GM19452 (cell line): ENCODE results near the gene SPECC1L.

Source experiments
- ATAC-seq: cut with Tn5 transposase; IDR thresholded peaks from one replicate; pipeline ENCODE4 v1.9.1; 2021; ENCODE audit not compliant: unreplicated experiment

The SPECC1L gene

DNA sequence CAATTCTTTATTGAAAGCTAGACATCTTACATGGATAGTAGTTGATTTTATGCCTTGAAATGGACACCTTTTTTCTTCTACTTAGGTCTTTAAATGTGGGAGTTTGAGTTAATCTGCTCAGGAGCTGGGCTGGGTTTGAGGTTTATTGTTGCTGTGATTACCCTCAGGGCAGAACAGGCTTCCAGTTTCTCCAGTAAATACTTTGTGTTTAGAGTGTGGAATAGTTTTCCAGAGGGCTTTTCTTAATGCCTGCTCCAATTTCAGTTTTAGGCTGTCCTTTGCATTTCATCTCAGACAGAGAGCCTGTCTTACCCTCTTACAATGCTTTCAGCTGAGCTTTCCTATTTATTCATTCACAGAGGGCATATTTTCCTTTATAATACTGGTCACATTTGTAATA lies 86.9 kb downstream of the SPECC1L start:
- no peak for ATAC-seq

DNA sequence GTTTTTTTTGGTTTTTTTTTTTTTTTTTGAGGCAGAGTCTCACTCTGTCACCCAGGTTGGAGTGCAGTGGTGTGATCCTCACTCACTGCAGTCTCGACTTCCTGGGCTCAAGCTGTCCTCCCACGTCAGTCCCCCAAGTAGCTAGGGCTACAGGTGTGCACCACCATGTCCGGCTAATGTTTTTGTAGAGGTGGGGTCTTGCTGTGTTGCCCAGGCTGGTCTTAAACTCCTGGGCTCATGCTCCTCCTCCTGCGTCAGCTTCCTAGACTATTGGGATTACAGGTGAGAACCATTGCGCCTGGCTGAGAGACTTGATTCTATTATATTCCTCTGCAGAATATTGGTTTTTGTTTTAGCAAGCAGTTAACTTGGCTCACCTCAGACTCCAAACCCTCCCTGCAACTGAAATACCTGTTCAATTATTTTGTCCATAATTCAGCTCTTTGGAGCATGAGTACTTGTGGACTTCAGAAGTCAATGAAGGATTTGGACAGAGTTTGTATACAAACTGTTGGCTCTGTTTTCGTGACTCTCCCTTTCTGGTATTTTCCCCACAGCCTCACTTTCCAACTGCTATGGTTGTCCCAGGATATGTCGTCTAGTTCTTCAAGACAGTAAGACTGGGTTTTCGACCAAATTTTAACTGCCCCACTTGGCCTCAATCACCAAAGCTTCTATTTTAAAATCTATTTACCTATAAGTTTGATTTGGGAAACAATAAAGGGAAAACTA lies 87.6 kb downstream of the SPECC1L start:
- no peak for ATAC-seq

DNA sequence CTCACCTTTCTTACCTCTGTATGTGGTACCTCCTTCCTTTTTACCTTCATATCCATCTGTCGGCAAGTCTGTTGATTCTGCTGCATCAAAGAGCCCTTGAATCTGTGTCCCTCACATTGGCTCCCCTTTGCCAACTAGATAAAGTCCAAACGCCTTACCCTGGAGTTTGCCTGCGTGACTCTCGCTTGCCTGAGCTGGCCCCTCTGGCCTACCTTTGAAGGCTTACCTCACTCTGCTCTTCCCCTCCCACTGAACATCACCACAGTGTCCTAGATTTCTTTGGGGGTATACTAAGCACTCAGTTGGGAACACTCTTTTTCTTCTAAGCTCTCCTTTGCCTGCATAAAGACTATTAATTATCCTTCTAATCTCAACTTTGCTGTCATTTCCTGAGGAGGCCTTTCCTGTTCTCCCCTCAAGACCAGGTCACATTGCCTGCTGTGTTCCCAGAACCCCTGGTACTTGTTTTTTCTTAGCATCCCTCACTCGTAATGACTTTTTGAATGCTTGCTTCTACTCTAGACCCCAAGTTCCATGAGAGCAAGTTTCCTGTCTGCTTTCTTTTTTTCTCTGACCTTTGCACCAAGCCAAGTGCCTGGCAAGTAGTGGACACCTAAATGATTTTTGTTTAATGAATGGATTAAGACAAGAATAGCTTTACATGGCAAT lies 89.0 kb downstream of the SPECC1L start:
- no peak for ATAC-seq

DNA sequence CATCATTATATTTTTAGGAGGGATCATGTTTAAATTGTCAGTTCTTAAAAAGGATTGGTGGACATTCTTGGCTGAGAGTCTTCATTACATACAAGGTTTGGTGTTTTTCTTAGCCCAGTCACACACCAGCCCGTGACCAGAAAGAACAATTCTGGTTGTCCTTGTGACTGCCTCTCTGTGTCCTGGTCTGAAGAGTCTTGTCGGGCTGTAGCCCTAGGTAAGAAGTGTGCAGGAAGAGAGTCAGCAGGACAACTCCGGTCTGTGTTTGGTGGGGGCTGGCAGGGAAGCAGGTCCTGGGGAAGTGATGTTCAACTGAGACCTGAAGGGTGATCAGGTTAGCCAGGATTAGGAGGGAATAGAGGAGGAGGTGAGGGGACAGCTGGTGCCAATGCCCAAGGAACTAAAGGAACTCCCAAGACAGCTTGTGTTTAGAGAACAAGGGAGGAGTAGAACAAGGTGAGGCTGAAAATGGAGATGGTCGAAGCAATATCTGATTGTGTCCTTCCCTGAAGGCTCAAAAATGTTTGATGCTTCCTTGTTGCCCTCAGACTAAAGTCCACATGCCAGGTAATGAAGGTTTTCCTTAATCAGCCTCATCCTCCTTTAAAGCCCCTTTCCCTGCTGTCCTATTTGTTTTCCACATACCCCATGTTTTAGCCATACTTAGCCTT lies 91.5 kb downstream of the SPECC1L start:
- ATAC-seq, result no peak

- no peak for ATAC-seq
Observed at GRCh38 chr22:24363243-24363642, 92.6 kb downstream of the SPECC1L start.

DNA sequence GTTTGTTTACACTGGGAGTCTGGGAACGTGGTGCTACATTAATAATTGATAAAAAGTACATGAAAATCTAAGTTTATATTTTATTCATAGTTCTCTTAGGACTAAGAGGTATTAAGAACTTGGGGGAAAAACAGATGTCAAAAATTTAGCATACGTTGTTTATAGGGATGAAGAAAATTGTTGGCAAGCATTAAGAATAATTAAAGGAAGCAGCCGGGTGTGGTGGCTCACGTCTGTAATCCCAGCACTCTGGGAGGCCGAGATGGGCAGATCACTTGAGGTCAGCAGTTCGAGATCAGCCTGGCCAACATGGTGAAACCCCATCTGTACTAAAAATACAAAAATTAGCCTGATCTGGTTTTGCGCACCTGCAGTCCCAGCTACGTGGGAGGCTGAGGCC lies 96.1 kb downstream of the SPECC1L start:
- ATAC-seq, result no peak

DNA sequence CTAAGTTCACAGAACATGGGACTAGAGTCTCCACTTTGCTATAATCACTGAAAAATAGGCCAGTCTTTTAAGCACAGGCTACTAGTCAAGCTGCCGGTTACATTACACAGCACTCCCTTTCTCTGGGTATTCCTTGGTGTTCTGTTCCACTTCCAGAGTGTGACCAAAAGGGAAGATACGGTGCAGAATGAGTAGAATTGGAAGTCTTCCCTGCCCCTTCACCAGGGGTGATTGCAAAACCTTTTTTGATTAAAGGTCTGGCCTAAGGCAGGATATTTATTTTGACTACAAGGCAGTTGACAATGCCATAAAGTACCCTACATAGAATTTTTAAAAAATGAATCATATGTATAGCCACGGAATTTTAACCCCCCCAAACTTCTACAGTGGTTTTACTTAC lies 97.2 kb downstream of the SPECC1L start:
- no peak for ATAC-seq

DNA sequence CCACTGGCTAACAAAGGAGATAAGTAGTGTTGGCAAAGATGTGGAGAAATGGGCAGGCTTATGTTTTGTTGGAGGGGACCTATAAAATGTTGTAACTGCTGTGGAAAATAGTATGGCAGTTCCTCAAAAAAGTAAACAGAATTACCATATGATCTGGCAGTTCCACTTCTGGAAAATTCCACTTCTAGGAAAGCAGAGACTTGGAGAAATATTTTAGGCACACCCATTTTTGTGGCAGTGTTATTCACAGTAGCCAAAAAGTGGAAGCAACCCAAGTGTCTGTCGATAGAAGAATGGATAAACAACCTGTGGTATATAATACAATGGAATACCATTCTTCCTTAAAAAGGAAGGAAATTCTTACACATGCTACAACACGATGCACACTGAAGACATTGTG lies 99.8 kb downstream of the SPECC1L start:
- no peak for ATAC-seq

- ATAC-seq, result no peak
Observed at GRCh38 chr22:24376002-24376401, 105.4 kb downstream of the SPECC1L start.

DNA sequence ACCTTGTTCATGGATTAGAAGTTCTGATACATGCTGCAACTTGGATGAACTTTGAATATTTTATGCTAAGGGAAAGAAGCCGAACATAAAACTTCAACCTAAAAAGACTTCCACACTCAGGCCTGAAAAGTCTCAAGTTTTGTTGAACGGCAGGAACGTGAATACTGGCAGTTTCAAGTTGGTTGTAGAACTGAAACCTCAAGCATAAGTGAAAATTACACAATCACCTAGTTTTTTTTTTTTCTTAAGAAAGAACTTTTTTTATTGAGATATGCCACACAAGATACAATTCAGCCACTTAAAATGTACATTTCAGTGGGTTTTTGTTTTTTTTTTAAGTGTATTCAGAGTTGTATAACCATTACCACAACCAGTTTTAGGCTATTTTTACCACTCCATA lies 106.0 kb downstream of the SPECC1L start:
- no peak for ATAC-seq

DNA sequence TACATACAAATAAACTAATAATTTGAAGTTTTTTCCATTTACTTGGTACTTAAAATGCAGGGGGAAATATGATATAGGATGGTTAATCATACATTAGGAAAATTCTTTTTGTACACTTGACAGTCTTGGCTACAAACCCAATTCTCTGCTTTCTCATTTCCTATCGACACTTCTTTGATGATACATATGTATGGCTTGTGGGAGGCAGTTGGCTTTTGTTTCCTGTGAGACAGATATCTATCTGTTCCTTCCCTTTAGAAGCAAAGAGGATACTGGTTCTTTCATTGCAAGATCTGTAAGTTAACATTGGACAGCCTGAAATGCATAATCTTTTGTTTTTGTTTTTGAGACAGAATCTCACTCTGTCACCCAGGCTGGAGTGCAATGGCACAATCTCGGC lies 108.9 kb downstream of the SPECC1L start:
- no peak for ATAC-seq

DNA sequence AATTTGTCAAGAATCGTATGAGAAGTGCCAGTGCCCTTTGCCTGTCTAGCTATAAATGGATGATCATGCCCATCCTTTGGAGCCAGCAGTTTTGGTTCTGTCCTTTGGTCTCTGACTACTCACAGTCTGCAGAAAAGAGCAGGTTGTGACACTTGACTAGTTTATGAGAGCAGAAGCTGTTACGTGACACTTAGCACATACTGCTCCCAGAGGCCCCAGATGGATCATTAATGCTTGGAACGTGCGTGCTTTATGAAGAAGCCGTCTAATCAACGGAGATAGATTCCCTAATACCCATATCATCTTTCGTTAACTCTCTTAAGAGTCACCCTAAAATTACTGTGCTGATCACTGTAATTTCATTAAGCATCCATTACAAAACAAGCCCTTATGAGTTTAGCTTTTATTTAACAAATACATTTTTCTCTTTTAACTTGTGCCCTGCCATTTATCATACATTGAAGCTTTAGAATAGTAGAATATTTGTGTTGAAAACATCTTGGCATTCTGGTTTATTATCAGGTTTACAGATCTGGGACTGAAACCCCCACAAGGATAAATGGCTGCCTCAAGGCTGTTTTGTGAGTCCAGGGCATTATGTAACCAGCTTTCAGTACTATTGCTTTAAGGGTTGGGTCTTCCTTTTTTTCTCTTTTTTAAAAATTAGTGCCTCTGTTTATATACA lies 109.7 kb downstream of the SPECC1L start:
- no peak for ATAC-seq

DNA sequence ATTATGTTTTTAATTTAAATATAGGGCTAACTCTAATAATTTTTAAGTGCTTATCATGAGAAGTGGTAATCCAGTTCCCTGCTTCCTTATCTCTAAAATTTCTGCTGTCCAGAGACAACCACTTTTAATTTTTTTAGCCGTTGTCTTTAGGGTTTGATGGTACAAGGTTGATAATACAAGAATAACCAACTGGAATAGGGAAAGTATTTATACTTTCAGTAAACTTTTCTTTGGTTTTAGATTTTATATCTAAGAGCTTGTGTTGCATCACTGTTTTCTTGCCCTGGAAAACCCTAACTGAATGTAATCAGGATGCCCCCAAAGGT lies 110.2 kb downstream of the SPECC1L start:
- no peak for ATAC-seq

DNA sequence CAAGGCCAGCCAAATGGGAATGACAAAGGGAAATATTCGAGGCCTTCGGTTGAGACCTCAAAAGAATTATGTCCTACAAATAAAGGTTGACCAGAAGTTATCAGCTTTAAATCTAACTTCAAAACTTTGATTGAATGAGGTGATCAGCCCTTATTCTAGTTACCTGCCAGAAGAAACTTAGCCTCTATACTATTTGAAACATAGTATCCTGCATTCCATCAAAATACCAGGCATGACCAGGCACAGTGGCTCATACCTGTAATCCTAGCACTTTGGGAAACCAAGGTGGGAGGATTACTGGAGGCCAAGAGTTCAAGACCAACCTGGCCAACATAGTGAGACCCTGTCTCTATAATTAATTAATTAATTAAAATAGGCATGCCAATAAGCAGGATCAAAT lies 112.4 kb downstream of the SPECC1L start:
- no peak for ATAC-seq

DNA sequence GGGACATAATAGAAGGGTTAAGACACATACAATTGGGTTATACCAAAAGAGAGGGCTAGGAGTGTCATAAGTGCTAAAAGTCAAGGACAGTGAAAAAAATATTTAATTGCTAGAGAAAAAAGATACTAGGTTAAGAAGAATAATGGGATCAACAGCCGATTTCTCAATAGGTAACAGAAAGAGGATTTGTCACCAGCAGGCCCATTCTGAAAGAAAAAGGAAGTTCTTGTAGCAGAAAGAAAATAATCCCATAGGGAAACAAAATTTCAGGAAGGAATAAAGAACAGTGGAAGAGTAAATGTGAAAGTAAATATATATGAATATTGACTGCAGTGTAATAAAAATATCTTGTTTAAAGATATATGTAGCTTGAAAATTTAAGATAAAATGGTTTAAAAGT lies 113.5 kb downstream of the SPECC1L start:
- no peak for ATAC-seq

DNA sequence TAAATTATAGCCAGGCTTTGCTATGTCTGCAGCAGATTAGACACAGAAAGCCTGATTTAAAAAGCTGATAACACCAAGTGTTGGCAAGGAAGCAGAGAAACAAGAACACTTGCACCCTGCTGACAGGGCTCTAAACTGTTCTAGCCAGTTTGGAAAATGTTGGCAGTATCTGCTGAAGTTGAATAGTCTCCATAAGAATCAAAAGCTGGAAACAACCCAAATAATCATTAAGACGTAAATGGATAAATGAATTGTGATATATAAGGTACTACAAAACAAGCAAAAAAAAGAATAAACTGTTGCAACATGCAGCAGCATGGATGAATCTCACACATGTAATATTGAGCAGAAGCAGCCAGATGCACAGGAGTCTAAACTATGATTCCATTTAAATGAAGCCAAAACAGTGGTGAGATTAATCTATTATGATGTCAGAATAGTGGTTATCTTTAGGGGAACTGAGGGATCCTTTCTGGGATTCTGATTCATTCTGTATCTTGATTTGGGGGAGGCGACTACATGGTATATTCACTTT lies 116.4 kb downstream of the SPECC1L start:
- no peak for ATAC-seq

- ATAC-seq, result no peak
Observed at GRCh38 chr22:24389680-24390079, 119.0 kb downstream of the SPECC1L start.

DNA sequence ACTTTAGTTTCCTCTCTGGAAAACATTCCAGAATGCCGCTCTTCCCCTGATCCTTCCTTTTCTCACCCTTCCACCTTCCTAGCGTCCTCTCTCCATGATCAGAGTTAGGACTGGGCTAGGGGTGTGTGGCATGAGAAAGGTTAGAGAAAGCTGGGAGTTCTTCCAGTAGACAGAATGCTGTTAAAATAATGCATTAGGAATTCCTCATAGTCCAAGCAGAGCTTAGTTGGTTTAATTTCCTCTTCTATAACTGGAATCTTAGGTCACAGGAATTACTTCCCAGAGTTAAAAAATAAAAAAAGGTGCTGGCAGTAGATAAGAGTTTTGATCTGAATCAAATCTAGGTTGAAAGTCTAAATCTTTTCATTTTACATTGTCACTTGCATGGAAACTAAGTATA lies 119.5 kb downstream of the SPECC1L start:
- ATAC-seq, result no peak

GRCh38 chr22:24390576-24390975 lies 119.9 kb downstream of the SPECC1L start:
- ATAC-seq, result no peak

DNA sequence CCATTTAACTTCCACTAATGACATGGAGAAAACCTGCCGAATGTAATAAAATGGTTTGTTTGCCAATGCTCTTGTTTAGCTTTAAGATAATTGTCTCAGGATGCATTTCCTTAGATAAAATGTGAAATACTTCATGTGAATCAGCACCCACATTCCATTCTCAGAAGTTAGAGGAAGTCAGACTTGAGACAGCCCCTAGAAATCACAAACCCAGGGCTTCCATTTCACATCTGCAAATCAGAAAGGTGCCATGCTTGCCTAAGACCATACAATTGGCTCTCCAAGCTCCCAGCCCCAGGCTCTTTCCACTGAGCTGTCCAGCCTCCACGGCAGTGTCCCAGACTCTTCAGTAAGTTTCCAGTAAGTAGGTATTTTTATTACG lies 121.2 kb downstream of the SPECC1L start:
- no peak for ATAC-seq

DNA sequence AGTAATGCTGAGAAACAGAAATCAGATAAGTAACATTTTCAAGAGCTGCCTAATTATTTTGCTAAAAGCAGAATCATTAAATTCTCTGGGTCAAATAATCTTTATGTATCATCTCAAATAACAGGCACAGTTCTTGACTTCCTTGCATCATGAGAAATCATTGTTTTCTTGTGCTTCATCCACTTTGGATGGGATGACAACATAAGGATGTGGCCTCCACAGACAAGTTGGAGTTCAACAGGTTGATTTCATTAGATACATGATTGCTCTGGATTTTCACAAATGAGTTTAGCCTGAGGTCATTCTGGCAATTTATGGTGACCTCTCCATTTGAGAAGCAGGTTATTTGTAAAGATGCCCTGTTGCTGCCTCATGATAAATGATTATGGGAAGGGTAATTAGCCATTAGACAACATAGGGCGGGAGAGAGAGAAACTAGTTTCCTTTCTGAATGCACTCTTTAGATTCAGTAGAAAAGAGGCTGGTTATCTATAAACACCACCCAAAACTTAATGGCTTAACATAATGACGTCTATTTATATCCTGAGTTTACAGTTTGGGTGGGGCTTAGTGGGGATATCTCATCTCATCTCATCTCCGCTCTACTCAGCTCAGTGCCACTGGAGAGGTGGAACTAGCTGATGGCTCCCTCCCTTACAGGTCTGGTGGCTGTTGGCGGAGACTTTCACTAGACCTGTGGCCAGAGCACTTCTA lies 121.7 kb downstream of the SPECC1L start:
- ATAC-seq, result no peak
